Small intestine (tissue), 7 donors: ENCODE data around the gene PMEL. TPM values are rescaled to one million over a fixed set of nuclear protein-coding genes. Genes with fewer than 3 reads are reported as not detected.

Source experiments
- DNase-seq, 2 donors: peaks; one replicate each; pipeline versions ENCODE4 v3.0.0 to v3.0.0-alpha.2; 2013
- FAIRE-seq: peaks from 2 replicates; lab custom pipeline; 2012; peaks lifted over from hg19 to GRCh38; lab: Jason Lieb, UNC
- H3K27ac ChIP-seq, 3 donors: one replicate each; pipeline ENCODE4 v1.5.1; 2013; ENCODE audit warnings: low read length in 2 of 3, mild to moderate bottlenecking in 2 of 3, control low read depth in 1 of 3, inconsistent platforms in 1 of 3, low read depth in 1 of 3, moderate library complexity in 1 of 3
- H3K27me3 ChIP-seq, 3 donors: one replicate each; pipeline ENCODE4 v1.6.1; 2013; ENCODE audit warnings: low read length in 3 of 3, inconsistent platforms in 1 of 3; ENCODE audit not compliant: control insufficient read depth in 3 of 3, insufficient read depth in 3 of 3
- H3K36me3 ChIP-seq, 3 donors: one replicate each; pipeline ENCODE4 v1.6.1; 2013; ENCODE audit warnings: low read length in 3 of 3, inconsistent platforms in 1 of 3, low read depth in 1 of 3, mild to moderate bottlenecking in 1 of 3, moderate library complexity in 1 of 3; ENCODE audit not compliant: control insufficient read depth in 3 of 3, insufficient read depth in 2 of 3
- H3K4me1 ChIP-seq, 3 donors: one replicate each; pipeline ENCODE4 v1.6.1; 2013; ENCODE audit warnings: low read length in 2 of 3, inconsistent platforms in 1 of 3, low read depth in 1 of 3, mild to moderate bottlenecking in 1 of 3, moderate library complexity in 1 of 3; ENCODE audit not compliant: control insufficient read depth in 3 of 3, insufficient read depth in 2 of 3
- H3K4me3 ChIP-seq, 3 donors: one replicate each; pipeline ENCODE4 v1.5.1; 2013; ENCODE audit warnings: low read length in 3 of 3, control low read depth in 1 of 3, inconsistent platforms in 1 of 3, low read depth in 1 of 3, mild to moderate bottlenecking in 1 of 3, moderate library complexity in 1 of 3
- H3K9me3 ChIP-seq, 2 donors: one replicate each; pipeline ENCODE4 v1.6.1; 2013; ENCODE audit warnings: low read depth in 1 of 2, low read length in 1 of 2; ENCODE audit not compliant: control insufficient read depth in 2 of 2, insufficient read depth in 1 of 2
- WGBS, 3 donors: extraction: QIAGEN DNeasy Blood & Tissue Kit; methylation state at CpG; one replicate each; pipeline ENCODE4 v1.1.7; 2013; 5-methylcytosine and 5-hydroxymethylcytosine counted together
- polyA plus RNA-seq, 4 donors: library from polyadenylated mRNA; stranded (reverse) in 3 of 4; unstranded in 1 of 4; fragments of 200-250 nt in 3 of 4; fragments of 120-200 nt in 1 of 4; gene quantifications; one replicate each; pipeline versions ENCODE4 v1.2.1 to v1.2.3, GENCODE V29; 2013
- donor health status: healthy with polysubstance abuse.
- donor health status: control.
- donor health status: control.
- donor health status: Bipolar disorder and iron deficiency.
- donor health status: healthy.

The PMEL gene
- polyA plus RNA-seq, 4 donors = 1.8 to 6.3 (median 2.7) TPM

GRCh38 chr12:55969356-55969755, 3.5 kb upstream of the PMEL start:
- WGBS, 3 donors = 81 to 94% (median 91%) methylated on average over 4 of the region's 4 CpGs
- no peak overlapping the region for H3K4me3 ChIP-seq
- no peaks in the 10 kb centered on the region for H3K27me3 ChIP-seq
- H3K36me3 ChIP-seq = peaks cover 0 to 16% (median 0%) of the 10 kb centered on the region in 3 donors
- no peaks in the 10 kb centered on the region for H3K9me3 ChIP-seq
- H3K27ac ChIP-seq = no peak overlapping the region
- DNase-seq (no peak), FAIRE-seq (no peak)
- H3K4me1 ChIP-seq = peaks cover 0 to 32% (median 8%) of the 10 kb centered on the region in 3 donors

- Histone ChIP-seq H3K27ac (peak within 1 kb of the TSS; percentile 58 to 83 (median 76)), H3K4me3 (peak within 1 kb of the TSS; percentile 75 to 91 (median 78)), H3K4me1 (peaks cover 0 to 23% (median 8%) of the 10 kb centered on the region in 3 donors), H3K36me3 (peaks cover 0 to 16% (median 0%) of the 10 kb centered on the region in 3 donors), H3K9me3 (no peaks in the 10 kb centered on the region), H3K27me3 (no peaks in the 10 kb centered on the region)
- 1% methylated on average over 44 to 45 of the region's 45 CpGs for WGBS, 3 donors
- FAIRE-seq (no peak), DNase-seq (peak; percentile 92 to 96)
Measured at GRCh38 chr12:55966408-55967281, 803 bp upstream of the PMEL start, which contains the start of gene CDK2. TSS of gene CDK2 (plus strand) at chr12:55966830. CDS start at chr12:55967009, 179 bp downstream.

GRCh38 chr12:55965240-55965639, 602 bp downstream of the PMEL start:
- Histone ChIP-seq H3K27me3 (no peaks in the 10 kb centered on the region), H3K4me3 (no peak overlapping the region), H3K36me3 (peaks cover 0 to 4% (median 0%) of the 10 kb centered on the region in 3 donors), H3K4me1 (peaks cover 0 to 20% (median 8%) of the 10 kb centered on the region in 3 donors), H3K27ac (peak overlapping the region in 1 of 3 donors; percentile 83), H3K9me3 (no peaks in the 10 kb centered on the region)
- FAIRE-seq (no peak), DNase-seq (no peak)
- 79 to 98% (median 89%) methylated on average over 5 of the region's 5 CpGs for WGBS, 3 donors

GRCh38 chr12:55963760-55964159, 2.1 kb downstream of the PMEL start:
- no peaks in the 10 kb centered on the region for H3K27me3 ChIP-seq
- H3K4me1 ChIP-seq = peaks cover 0 to 20% (median 8%) of the 10 kb centered on the region in 3 donors
- 75 to 93% (median 88%) methylated on average over 2 of the region's 2 CpGs for WGBS, 3 donors
- no peak overlapping the region for H3K27ac ChIP-seq
- no peaks in the 10 kb centered on the region for H3K36me3 ChIP-seq
- DNase-seq (no peak), FAIRE-seq (no peak)
- no peaks in the 10 kb centered on the region for H3K9me3 ChIP-seq
- no peak overlapping the region for H3K4me3 ChIP-seq

GRCh38 chr12:55957106-55957859, 8.6 kb downstream of the PMEL start:
- peaks cover 3 to 29% (median 4%) of the 10 kb centered on the region in 3 donors for H3K4me1 ChIP-seq
- no peaks in the 10 kb centered on the region for H3K27me3 ChIP-seq
- H3K9me3 ChIP-seq = no peaks in the 10 kb centered on the region
- peak overlapping the region in 1 of 3 donors; percentile 45 for H3K27ac ChIP-seq
- no peak overlapping the region for H3K4me3 ChIP-seq
- FAIRE-seq (no peak), DNase-seq (peak in 1 of 2 donors; percentile 83)
- peaks cover 0 to 14% (median 14%) of the 10 kb centered on the region in 3 donors for H3K36me3 ChIP-seq
- 23 to 70% (median 54%) methylated on average over 5 of the region's 5 CpGs for WGBS, 3 donors

GRCh38 chr12:55955800-55956508, 9.9 kb downstream of the PMEL start:
- Histone ChIP-seq H3K27me3 (no peaks in the 10 kb centered on the region), H3K27ac (no peak overlapping the region), H3K9me3 (no peaks in the 10 kb centered on the region), H3K4me3 (no peak overlapping the region), H3K36me3 (peaks cover 0 to 24% (median 22%) of the 10 kb centered on the region in 3 donors), H3K4me1 (peaks cover 3 to 29% (median 4%) of the 10 kb centered on the region in 3 donors)
- no peak for FAIRE-seq
- 87 to 93% (median 88%) methylated on average over 6 of the region's 6 CpGs for WGBS, 3 donors
- peak; percentile 73 to 77 for DNase-seq

- Histone ChIP-seq H3K4me1 (peaks cover 3 to 29% (median 4%) of the 10 kb centered on the region in 3 donors), H3K36me3 (peaks cover 0 to 24% (median 22%) of the 10 kb centered on the region in 3 donors), H3K4me3 (no peak overlapping the region), H3K27ac (no peak overlapping the region), H3K27me3 (no peaks in the 10 kb centered on the region), H3K9me3 (no peaks in the 10 kb centered on the region)
- FAIRE-seq (no peak), DNase-seq (no peak)
- WGBS, 3 donors = 88 to 94% (median 92%) methylated on average over 4 of the region's 4 CpGs
Measured at GRCh38 chr12:55955344-55955743, 10.5 kb downstream of the PMEL start.
